Measurements from ENCODE around the gene FYB2.

DNA sequence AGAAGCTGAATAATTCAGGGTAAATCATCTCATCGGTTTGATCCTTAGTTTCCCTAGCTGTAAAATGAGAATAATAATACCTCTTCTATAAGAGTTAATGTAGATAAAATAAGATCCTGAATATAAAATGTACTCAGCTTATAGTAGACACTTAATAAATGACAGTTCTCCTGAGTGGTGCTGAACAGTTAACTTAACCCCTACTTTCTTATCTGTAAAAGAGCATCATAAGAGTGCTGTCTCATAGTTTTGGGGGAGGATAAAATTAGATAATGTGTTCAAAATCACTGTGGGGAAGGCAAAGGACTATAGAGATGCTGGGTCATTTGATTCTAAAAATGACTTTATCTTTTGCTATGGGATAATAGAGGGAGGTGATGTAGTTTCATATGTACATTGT is 36.0 kb upstream of the FYB2 start:
- TF ChIP-seq, protein P1, sequence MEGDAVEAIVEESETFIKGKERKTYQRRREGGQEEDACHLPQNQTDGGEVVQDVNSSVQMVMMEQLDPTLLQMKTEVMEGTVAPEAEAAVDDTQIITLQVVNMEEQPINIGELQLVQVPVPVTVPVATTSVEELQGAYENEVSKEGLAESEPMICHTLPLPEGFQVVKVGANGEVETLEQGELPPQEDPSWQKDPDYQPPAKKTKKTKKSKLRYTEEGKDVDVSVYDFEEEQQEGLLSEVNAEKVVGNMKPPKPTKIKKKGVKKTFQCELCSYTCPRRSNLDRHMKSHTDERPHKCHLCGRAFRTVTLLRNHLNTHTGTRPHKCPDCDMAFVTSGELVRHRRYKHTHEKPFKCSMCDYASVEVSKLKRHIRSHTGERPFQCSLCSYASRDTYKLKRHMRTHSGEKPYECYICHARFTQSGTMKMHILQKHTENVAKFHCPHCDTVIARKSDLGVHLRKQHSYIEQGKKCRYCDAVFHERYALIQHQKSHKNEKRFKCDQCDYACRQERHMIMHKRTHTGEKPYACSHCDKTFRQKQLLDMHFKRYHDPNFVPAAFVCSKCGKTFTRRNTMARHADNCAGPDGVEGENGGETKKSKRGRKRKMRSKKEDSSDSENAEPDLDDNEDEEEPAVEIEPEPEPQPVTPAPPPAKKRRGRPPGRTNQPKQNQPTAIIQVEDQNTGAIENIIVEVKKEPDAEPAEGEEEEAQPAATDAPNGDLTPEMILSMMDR (optimal IDR thresholded peaks at IDR 0.05 in 1 of 3, IDR thresholded peaks at IDR 0.05 in 1 of 3, conservative IDR thresholded peaks at IDR 0.05 in 1 of 3; ENCODE audit: extremely low read depth in 1 of 3, insufficient read depth in 2 of 3, low read length in 3 of 3): no peak
- TF ChIP-seq EZH2 (IDR thresholded peaks at IDR 0.05; ENCODE audit: low read length): no peak
